ENCODE data around the gene MAPK14. TPM values are rescaled to one million over a fixed set of nuclear protein-coding genes. Genes with fewer than 3 reads are reported as not detected.

The MAPK14 gene
- total RNA-seq, 1 experiment from 2014 or later = 60.4 TPM

DNA sequence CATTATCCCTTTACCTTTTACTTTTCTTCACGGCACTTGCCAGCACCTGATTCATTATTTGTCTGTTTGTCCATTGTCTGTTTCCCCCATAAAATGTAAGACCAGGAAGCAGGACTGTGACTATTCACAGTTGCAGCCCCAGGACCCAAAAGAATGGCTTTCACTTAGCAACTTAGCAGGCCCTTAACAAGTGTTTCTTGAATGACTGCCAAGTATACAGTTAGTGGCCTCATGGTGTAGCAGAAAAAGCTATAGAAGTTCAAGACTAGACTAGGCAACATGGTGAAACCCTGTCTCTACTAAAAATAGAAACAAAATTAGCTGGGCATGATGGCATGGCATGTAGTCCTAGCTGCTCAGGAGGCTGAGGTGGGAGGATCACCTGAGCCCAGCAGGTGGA is 7.5 kb upstream of the MAPK14 start:
- no peaks in the 10 kb centered on the region for H3K4me1 ChIP-seq (replicated peaks; ENCODE audit: insufficient read depth)
- H3K27ac ChIP-seq = no peak overlapping the region
- no peaks in the 10 kb centered on the region for H3K9me2 ChIP-seq (ENCODE audit: insufficient read depth)
- ChIA-PET POLR2A (ENCODE audit: unreplicated experiment) (no interaction called here), CTCF (no interaction called here)
- no peak for DNase-seq
- BruUV-seq (replicated peaks) = no TSS peak
- H3K9me3 ChIP-seq (ENCODE audit: insufficient read depth, low read depth) = no peaks in the 10 kb centered on the region
- H3K4me3 ChIP-seq = no peak overlapping the region
- H3K4me2 ChIP-seq = no peak overlapping the region
- no peaks in the 10 kb centered on the region for H4K20me1 ChIP-seq (ENCODE audit: insufficient read depth)
- H3K27me3 ChIP-seq (ENCODE audit: insufficient read depth, low read depth) = no peaks in the 10 kb centered on the region
- no peaks in the 10 kb centered on the region for H3K79me2 ChIP-seq (ENCODE audit: low read depth)
- TF ChIP-seq, protein P1, sequence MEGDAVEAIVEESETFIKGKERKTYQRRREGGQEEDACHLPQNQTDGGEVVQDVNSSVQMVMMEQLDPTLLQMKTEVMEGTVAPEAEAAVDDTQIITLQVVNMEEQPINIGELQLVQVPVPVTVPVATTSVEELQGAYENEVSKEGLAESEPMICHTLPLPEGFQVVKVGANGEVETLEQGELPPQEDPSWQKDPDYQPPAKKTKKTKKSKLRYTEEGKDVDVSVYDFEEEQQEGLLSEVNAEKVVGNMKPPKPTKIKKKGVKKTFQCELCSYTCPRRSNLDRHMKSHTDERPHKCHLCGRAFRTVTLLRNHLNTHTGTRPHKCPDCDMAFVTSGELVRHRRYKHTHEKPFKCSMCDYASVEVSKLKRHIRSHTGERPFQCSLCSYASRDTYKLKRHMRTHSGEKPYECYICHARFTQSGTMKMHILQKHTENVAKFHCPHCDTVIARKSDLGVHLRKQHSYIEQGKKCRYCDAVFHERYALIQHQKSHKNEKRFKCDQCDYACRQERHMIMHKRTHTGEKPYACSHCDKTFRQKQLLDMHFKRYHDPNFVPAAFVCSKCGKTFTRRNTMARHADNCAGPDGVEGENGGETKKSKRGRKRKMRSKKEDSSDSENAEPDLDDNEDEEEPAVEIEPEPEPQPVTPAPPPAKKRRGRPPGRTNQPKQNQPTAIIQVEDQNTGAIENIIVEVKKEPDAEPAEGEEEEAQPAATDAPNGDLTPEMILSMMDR (conservative IDR thresholded peaks at IDR 0.05) = no peak
- no peak for TF ChIP-seq EZH2 (IDR thresholded peaks at IDR 0.05; ENCODE audit: low read depth)
- H3K36me3 ChIP-seq (ENCODE audit: low read depth) = no peaks in the 10 kb centered on the region
- peaks cover 6% of the 10 kb centered on the region; the same call in 1 of the 2 replicates for H3F3A ChIP-seq (ENCODE audit: insufficient read depth, low read depth)
- intact Hi-C loops (cut with micrococcal nuclease; ENCODE audit: unreplicated experiment) = no loop called here
- no peak overlapping the region for H2AFZ ChIP-seq

DNA sequence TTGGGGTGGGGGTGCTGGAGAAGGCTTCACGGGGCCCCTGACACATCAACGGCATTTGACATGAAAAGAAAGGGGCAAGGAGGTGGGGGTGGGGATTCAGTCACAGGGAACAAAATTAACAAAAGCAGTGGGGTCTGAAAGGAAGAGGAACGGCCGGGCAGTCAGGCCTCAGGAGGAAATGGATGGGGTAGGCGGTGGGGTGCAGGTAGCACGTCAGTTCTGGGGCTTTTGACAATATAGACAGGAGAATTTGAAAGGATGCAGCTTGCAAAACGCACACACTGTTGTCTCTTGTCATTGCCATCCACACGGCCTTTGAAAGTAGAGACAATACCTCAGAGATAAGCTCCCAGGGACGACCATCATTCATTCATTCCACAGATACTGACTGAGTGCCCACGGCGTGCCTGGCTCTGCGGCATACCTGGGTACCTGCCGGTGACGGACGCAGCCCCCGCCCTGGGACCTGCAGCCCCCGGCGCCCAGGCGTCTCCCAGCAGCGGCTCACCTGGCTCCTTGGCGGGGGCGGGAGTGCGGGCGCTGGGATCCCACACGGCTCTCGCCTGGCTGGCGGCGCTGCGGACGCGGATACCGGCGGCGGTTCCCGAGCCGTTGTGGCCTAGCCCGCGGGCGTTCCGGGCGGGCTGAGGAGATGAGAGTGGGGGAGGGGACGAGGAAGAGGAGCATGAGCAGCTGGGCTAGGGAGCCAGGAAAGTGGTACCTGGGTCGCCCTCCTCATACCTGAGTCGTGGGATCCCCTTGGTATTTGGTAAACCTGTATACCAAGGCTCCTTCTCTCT is 3.4 kb upstream of the MAPK14 start, which contains the start of gene SLC26A8:
Gene SLC26A8, minus strand, starts transcription at position 646 of the 800 bp plus-strand sequence. CDS start 4,934 bp downstream, outside the sequence.
- CTCF ChIA-PET = no interaction called here
- intact Hi-C loops (cut with micrococcal nuclease; ENCODE audit: unreplicated experiment) = no loop called here

DNA sequence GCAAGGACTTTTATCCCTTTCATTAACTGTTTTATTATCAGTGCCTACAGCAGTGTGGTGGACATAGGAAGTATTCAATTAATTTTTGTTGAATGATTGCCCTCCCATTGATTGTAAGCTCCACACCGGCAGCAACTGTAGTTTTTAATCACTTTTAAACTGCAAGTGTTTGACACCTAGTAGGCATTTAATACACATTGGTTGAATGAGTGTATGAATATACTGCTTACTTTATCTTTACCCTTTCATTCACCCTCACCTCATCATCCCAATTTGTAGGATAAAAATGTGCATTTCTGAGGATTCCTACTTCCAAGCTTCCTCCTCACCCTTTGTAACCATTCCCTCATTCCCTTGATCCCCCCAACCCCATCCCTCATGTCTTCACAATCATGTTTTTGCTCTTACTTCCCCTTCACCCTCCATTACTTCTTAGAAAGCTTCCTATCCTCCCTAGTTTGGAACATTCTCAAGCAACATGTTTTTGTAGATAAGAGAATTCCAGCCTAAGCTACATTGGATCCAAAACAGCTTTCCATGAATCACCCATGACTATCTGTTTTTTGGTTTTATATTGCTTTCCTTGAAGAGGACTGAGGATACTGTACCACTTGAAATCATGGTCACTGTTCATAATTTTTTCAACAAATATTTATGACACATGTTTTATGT is 2.2 kb upstream of the MAPK14 start:
- H3K27me3 ChIP-seq (ENCODE audit: insufficient read depth, low read depth) = no peaks in the 10 kb centered on the region
- no TSS peak for BruUV-seq (replicated peaks)
- no peak for DNase-seq
- H2AFZ ChIP-seq = no peak overlapping the region
- CTCF ChIA-PET = no interaction called here
- H3K4me3 ChIP-seq = no peak overlapping the region
- no peak overlapping the region for H3K27ac ChIP-seq
- peaks cover 19% of the 10 kb centered on the region; the same call in 1 of the 2 replicates for H3F3A ChIP-seq (ENCODE audit: insufficient read depth, low read depth)
- peaks cover 28% of the 10 kb centered on the region for H3K79me2 ChIP-seq (ENCODE audit: low read depth)
- peaks cover 8% of the 10 kb centered on the region for H3K4me1 ChIP-seq (replicated peaks; ENCODE audit: insufficient read depth)
- no peak overlapping the region for H3K4me2 ChIP-seq
- H3K9me2 ChIP-seq (ENCODE audit: insufficient read depth) = no peaks in the 10 kb centered on the region
- no peaks in the 10 kb centered on the region for H3K36me3 ChIP-seq (ENCODE audit: low read depth)
- H4K20me1 ChIP-seq (ENCODE audit: insufficient read depth) = 0 out of 2 replicates have a peak, but pooled peaks cover 4% of the 10 kb centered on the region
- TF ChIP-seq, protein P1 (conservative IDR thresholded peaks at IDR 0.05) = no peak
- TF ChIP-seq EZH2 (IDR thresholded peaks at IDR 0.05; ENCODE audit: low read depth) = no peak
- intact Hi-C loops (cut with micrococcal nuclease; ENCODE audit: unreplicated experiment) = loop anchor here (5.0 kb wide), 2 partner anchors 53 to 592 kb away; no protein-coding TSS in a partner anchor
- H3K9me3 ChIP-seq (ENCODE audit: insufficient read depth, low read depth) = no peaks in the 10 kb centered on the region
- POLR2A ChIA-PET (ENCODE audit: unreplicated experiment) = interaction anchor here (0.7 kb wide), 1 partner anchor 31 kb away, joined by 4 read pairs; no protein-coding TSS in a partner anchor

More for the DNA sequence above, 3.4 kb upstream of the MAPK14 start, which contains the start of gene SLC26A8:
- TF ChIP-seq EZH2 (IDR thresholded peaks at IDR 0.05; ENCODE audit: low read depth) = no peak
- TF ChIP-seq, protein P1 (conservative IDR thresholded peaks at IDR 0.05) = no peak
- Histone ChIP-seq H3K4me3 (no peak within 1 kb of the TSS), H2AFZ (no peak within 1 kb of the TSS), H3K27me3 (ENCODE audit: insufficient read depth, low read depth) (no peaks in the 10 kb centered on the region), H3K9me2 (ENCODE audit: insufficient read depth) (no peaks in the 10 kb centered on the region), H3K36me3 (ENCODE audit: low read depth) (no peaks in the 10 kb centered on the region), H3K79me2 (ENCODE audit: low read depth) (peaks cover 16% of the 10 kb centered on the region), H3K4me2 (no peak within 1 kb of the TSS), H4K20me1 (ENCODE audit: insufficient read depth) (no peaks in the 10 kb centered on the region), H3K9me3 (ENCODE audit: insufficient read depth, low read depth) (no peaks in the 10 kb centered on the region), H3K27ac (no peak within 1 kb of the TSS), H3F3A (ENCODE audit: insufficient read depth, low read depth) (peaks cover 18% of the 10 kb centered on the region; the same call in 1 of the 2 replicates), H3K4me1 (replicated peaks; ENCODE audit: insufficient read depth) (no peaks in the 10 kb centered on the region)
- POLR2A ChIA-PET (ENCODE audit: unreplicated experiment) = no interaction called here
- BruUV-seq (replicated peaks) = no TSS peak
- DNase-seq = no peak

Measured in PC-9 (cell line).